HG03280 (cell line): ENCODE results near the gene RAVER2.

ENCODE experiments used
- ATAC-seq: cut with Tn5 transposase; IDR thresholded peaks from one replicate; pipeline ENCODE4 v1.9.1; 2021; ENCODE audit warnings: mild to moderate bottlenecking, moderate library complexity; ENCODE audit not compliant: unreplicated experiment

The RAVER2 gene

DNA sequence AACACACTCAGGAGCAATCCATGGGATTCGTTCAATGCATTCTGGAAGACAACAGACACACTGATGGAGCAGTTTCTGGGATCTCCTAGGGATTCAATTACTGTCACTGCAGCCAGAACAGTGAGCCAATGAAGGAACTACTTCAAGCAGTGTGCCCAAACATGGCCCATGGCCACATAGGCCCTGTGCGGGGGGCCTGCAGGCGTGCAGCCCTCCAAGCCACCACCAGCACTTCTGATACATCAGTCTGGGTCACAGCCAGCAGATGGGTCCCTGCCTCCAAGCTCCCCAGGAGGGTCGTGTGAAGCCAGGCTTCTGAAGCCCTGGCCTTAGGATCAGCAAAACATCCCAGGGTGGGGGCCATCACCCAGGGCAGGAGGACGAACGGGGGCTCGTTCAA is 99.3 kb downstream of the RAVER2 start:
- ATAC-seq = no peak

- no peak for ATAC-seq
These were observed 99.7 kb downstream of the RAVER2 start for GRCh38 chr1:64844609-64845008.

- ATAC-seq = no peak
These were observed 101.1 kb downstream of the RAVER2 start for GRCh38 chr1:64845831-64846425.

- ATAC-seq = no peak
These were observed 101.9 kb downstream of the RAVER2 start for GRCh38 chr1:64846573-64847430.

- ATAC-seq = no peak
These were observed 102.8 kb downstream of the RAVER2 start for GRCh38 chr1:64847666-64848065.

GRCh38 chr1:64848136-64848535 is 103.3 kb downstream of the RAVER2 start:
- ATAC-seq = no peak

- ATAC-seq = no peak
These were observed 103.9 kb downstream of the RAVER2 start for GRCh38 chr1:64848803-64849202.

GRCh38 chr1:64849942-64850341 is 105.1 kb downstream of the RAVER2 start:
- ATAC-seq = no peak

- ATAC-seq = no peak
These were observed 106.0 kb downstream of the RAVER2 start for GRCh38 chr1:64850846-64851245.

DNA sequence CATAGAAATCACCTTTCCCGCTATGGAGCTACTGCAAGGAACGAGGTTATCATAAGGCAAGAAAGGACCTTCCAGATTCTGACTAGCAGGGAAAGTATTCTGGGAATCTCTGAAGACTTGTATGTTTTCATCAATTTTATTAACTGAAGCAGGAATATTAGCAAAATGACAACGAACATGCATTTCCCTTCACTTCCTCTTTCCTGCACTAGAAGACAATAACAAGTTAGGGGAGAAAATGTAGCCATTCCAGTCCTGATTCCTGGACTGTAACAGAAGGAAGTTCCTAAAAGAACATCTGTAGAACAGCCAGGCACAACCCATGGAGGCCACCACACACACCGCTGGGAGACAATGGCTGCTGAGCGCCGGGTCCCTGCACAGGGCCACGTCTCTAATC is 106.8 kb downstream of the RAVER2 start:
- no peak for ATAC-seq

DNA sequence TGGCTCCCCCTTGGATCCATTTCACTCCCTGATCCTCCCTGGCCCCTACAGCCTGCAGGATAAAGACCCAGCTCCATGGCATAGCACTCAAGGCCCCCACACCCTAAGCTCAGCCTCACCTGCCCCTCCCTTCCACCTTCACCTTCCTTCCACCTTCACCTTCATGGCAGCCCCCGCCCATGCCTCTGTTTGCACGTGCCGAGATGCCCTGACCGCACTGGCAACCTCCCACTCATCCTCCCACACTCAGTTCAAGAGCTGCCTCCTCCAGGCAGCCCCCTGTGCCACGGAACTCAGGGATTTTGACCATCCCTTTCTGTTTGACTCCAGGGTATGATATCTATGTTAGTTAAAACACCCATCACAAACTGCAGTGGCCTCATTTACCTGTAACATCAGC is 109.8 kb downstream of the RAVER2 start:
- no peak for ATAC-seq

GRCh38 chr1:64855557-64855956 is 110.7 kb downstream of the RAVER2 start:
- ATAC-seq = no peak

GRCh38 chr1:64856553-64856952 is 111.7 kb downstream of the RAVER2 start:
- ATAC-seq = no peak

- no peak for ATAC-seq
These were observed 112.5 kb downstream of the RAVER2 start for GRCh38 chr1:64857347-64857746.

- ATAC-seq = no peak
These were observed 116.7 kb downstream of the RAVER2 start for GRCh38 chr1:64861611-64862010.

GRCh38 chr1:64864018-64864940 is 119.4 kb downstream of the RAVER2 start:
- ATAC-seq = peak; percentile 100

- no peak for ATAC-seq
These were observed 120.4 kb downstream of the RAVER2 start for GRCh38 chr1:64865105-64865757.

DNA sequence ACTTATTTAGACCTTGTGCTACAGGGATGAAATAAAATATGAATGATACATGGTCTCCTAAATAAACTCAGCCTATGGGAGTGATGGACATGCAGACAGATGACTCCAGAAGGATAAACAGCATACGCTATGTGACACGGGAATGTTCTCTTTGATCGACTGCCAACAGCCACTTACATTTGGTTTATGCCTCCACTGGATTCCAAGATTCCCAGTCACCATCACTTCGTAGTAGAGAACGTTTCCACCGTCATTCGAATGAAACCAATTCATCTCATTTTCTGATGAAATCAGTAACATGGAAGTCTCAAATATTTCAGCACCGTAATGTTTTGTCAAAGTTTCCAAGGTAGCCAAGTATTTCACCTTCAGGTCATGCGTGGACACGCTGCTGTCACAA is 121.8 kb downstream of the RAVER2 start:
- no peak for ATAC-seq

GRCh38 chr1:64867266-64867665 is 122.4 kb downstream of the RAVER2 start:
- ATAC-seq = no peak

GRCh38 chr1:64871256-64871655 is 126.4 kb downstream of the RAVER2 start:
- no peak for ATAC-seq

DNA sequence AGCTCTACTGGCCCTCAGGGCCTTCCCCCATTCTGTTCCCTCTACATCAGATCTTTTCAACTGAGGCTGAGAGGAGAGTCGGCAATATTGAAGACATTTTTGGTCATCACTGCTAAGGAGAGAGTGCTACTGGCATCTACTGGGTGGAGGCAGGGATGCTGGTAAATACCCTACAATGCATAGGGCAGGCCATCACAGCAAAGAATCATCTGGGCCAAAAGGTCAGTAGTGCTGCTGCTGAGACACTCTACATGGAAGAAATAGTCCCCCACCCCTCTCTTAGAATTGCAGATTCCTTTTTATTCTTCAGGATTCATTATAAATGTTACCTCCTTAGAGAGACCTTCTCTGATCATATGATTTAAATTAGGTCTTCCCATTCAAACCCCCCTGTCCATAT is 127.2 kb downstream of the RAVER2 start:
- no peak for ATAC-seq
